Activated CD8-positive, alpha-beta memory T cell treated with anti-CD3 and anti-CD28 coated beads for 36 hours (primary cell): ENCODE results near the gene METTL6. TPM values are rescaled to one million over a fixed set of nuclear protein-coding genes. Genes with fewer than 3 reads are reported as not detected.
"Not testable (repeated sequence)": the region's sequence is repeated elsewhere in the genome, so short reads cannot be mapped to it uniquely, and the experiment has no call there.

Experiments used
- CTCF ChIA-PET: fragments of 350-600 bp; sonication (Branson Sonifier 250); formaldehyde crosslinking; loops from one replicate; lab custom pipeline; 2021; ENCODE audit warnings: antibody characterized with exemption; lab: Charles Lee
- POLR2A ChIA-PET: fragments of 350-600 bp; sonication (Branson Sonifier 250); formaldehyde crosslinking; loops from one replicate; lab custom pipeline; 2021; ENCODE audit warnings: antibody characterized with exemption; lab: Charles Lee
- total RNA-seq, 2 experiments: library from RNA; stranded (reverse); gene quantifications; one replicate each; pipeline ENCODE4 v1.2.3, GENCODE V29; 2021

The METTL6 gene
- total RNA-seq, 2 experiments from 2014 or later = 22.2 to 23.3 TPM

DNA sequence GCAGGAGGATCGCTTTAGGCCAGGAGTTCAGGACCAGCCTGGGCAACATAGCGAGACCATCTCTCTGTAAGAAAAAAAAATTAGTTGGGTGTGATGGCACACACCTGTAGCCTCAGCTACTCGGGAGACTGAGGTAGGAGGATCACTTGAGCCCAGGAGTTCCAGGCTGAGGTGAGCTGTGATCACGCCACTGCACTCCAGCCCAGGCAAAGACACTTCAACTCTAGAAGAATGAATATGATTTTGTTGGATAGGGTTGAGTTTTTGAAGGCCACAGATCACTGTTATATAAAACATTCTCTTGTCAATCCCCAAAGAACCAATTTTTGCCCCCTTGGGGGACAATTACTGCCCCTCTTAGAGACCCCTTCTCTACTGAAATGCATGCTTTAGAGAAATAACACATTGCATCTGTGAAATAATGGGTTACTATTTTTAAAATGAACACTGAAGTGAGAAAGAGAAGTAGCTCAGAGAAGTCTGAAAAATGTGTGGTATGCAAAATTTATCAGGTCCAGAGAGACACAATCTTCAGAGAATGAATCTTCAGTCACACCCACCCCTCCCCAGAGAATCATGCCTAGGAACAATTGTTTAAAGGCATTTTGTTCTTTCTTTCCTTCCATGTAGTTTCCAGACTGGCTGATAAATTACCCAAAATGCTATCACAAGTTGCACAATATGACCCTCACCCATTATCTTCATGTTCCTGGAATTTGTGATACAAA lies 42.7 kb downstream of the METTL6 start:
- CTCF ChIA-PET = interaction anchor here (0.7 to 2.6 kb wide), 4 partner anchors 116 to 182 kb away, joined by 3 to 7 read pairs (median 4); no protein-coding TSS in a partner anchor
- POLR2A ChIA-PET = interaction anchor here (0.7 kb wide), 1 partner anchor 118 kb away, joined by 3 read pairs; no protein-coding TSS in a partner anchor

DNA sequence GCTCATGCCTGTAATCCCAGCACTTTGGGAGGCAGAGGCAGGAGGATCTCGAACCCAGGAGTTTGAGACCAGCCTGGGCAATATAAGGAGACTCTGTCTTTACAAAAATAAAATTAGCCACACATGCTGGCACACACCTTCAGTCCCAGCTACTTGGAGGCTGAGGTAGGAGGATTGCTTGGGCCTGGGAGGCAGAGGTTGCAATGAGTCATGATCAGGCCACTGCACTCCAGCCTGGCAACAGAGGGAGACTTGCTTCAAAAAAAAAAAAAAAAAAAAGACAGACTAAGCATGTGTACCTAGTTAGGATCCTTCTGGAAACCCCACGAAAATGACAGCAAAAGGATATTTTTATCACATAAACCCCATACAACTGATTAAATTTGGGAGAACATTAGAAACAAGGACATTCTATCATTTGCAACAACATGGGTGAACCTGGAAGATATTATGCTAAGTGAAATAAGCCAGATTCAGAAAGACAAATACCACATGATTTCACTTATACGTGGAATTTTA lies 44.9 kb downstream of the METTL6 start:
- CTCF ChIA-PET = no interaction called here
- POLR2A ChIA-PET = no interaction called here

GRCh38 chr3:15380980-15381890 lies 46.1 kb downstream of the METTL6 start:
- ChIA-PET CTCF (interaction anchor here (0.7 to 2.6 kb wide), 4 partner anchors 53 to 115 kb away, joined by 3 to 38 read pairs (median 4); no protein-coding TSS in a partner anchor), POLR2A (no interaction called here)

- ChIA-PET POLR2A (no interaction called here), CTCF (interaction anchor here (0.6 to 2.6 kb wide), 8 partner anchors 15 to 112 kb away, joined by 3 to 38 read pairs (median 4); partner anchors contain the start of gene SH3BP5)
These were observed 49.2 kb downstream of the METTL6 start for GRCh38 chr3:15377961-15378791.

DNA sequence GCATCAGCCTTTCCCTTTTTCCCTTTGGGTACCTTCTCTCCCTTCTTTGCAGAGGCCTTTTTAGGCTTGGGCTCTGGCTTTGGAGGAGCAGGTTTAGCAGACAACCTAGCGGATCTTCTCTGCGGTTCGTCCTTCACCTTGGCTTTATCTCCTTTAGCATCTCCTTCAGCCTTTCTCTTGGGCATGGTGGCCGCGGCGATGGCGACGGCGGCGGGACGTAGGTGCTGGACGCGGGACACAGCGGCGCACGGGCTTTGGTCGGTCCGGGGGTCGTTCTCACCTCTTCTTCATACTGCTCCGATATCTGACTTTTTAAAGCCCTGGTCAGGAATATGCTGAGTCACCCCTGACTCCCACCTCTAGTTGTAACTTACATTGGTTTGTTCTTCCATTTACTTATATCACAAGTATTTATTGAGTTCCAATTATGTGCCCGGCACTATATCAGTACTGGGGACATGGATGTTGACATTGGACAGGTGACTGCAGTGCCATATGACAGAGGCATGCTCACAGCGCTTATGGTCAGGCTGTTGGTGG lies 51.8 kb downstream of the METTL6 start:
- POLR2A ChIA-PET = no interaction called here
- CTCF ChIA-PET = interaction anchor here (0.8 kb wide), 1 partner anchor 108 kb away, joined by 3 read pairs; no protein-coding TSS in a partner anchor

DNA sequence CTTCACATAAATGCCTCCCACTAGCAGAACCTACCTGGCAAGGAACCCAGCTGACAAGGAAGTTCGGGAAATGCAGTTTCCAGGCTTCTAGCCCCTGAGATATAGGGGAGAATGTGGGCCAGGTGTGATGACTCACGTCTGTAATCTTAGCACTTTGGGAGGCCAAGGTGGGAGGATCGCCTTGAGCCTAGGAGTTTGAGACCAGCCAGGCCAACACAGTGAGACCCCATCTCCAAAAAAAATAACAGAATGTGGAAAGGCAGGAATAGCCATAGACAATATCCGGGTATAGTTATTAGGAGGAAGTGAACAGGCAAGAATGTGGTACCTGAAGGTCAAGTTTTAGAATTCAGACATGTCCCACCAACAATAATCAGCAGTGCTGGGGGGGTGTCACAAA lies 54.4 kb downstream of the METTL6 start:
- CTCF ChIA-PET = no interaction called here
- POLR2A ChIA-PET = no interaction called here

DNA sequence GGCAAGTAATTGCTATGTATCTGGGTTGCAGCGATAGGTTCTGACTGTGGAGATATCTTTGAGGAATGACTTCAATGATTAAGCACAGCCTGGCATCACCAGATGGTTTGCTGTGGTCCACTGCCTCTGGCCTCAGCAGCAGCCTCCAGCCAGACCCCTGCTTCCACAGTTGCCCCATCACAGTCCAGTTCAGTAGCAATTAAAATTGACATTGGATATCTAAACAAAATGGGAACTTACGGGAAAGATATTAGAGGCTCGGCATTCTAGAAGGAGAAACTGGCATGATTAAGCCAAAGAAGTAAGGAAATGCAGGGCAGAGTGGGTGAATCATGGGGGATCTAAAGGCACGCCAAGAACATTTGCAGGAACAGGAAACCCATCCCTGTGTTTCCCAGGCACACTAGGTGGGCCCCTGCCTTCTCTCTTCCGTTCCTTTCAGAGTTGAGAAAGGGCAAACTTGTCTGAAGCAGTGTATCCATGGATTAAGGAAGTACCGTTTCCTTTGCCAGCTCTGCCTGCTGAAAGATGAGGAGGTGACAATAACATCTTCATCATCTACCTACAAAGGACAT lies 58.7 kb downstream of the METTL6 start:
- CTCF ChIA-PET = no interaction called here
- POLR2A ChIA-PET = no interaction called here

DNA sequence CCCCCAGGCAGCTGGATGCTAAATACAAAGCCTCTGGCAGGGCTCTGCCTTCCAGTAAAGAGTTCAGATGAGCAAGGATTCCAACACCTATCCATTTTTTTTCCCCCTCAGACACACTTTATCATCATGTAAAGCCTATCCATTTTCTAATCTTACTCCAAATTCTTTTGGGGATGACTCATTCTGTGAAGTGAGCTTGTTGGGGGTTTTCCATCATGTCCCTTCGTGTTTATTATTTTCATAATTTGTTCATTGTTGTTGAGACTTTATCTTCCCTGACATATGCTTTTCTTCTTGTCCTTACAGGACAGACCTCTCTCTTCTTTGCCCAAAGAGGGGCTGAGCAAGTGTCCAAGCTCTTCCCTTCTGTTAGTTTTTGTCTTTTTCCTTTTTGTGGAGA lies 60.3 kb downstream of the METTL6 start:
- ChIA-PET CTCF (interaction anchor here (1.3 kb wide), 1 partner anchor 99 kb away, joined by 5 read pairs; no protein-coding TSS in a partner anchor), POLR2A (interaction anchor here (0.7 kb wide), 1 partner anchor 84 kb away, joined by 3 read pairs; no protein-coding TSS in a partner anchor)

GRCh38 chr3:15364078-15364477 lies 63.3 kb downstream of the METTL6 start:
- CTCF ChIA-PET, POLR2A ChIA-PET: not testable (repeated sequence)

DNA sequence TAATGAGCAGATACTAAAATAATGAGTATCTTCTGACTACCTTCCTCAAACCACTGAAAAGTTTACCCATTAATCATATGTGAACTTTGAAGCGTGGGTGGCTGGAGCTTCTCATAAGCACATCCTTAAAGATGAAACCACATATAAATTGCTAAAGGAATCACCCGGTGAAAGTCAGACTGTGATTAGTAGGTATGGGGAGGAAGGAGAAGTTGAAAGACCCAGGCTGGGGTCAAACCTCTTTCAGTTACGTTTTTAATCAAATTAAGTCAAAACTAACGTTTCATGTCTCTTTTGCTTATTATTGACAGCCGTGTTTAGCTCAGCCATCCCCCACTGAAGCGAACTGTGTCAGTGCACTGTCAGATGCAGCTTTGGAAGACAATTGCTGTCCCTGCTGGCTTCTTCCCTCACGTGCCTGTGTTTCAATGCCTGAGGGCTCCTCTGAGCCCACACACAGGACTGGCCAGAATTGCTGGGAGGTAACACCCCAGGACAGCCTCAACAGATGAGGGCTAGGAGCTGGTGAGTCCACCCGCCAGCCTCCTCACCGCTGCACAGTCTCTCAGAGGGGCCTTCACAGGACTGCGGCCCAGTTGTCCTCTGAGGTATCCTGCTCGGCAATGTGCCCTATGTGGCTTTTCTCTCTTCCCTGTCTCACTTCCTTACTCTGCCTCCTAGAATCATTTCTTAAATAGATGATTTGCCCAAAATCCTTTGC lies 65.7 kb downstream of the METTL6 start:
- ChIA-PET CTCF (interaction anchor here (0.9 to 2.1 kb wide), 8 partner anchors 29 to 92 kb away, joined by 3 to 21 read pairs (median 5); partner anchors contain the start of gene SH3BP5), POLR2A (interaction anchor here (1.0 to 1.7 kb wide), 8 partner anchors 29 to 94 kb away, joined by 3 to 16 read pairs (median 6); partner anchors contain the start of gene SH3BP5)

DNA sequence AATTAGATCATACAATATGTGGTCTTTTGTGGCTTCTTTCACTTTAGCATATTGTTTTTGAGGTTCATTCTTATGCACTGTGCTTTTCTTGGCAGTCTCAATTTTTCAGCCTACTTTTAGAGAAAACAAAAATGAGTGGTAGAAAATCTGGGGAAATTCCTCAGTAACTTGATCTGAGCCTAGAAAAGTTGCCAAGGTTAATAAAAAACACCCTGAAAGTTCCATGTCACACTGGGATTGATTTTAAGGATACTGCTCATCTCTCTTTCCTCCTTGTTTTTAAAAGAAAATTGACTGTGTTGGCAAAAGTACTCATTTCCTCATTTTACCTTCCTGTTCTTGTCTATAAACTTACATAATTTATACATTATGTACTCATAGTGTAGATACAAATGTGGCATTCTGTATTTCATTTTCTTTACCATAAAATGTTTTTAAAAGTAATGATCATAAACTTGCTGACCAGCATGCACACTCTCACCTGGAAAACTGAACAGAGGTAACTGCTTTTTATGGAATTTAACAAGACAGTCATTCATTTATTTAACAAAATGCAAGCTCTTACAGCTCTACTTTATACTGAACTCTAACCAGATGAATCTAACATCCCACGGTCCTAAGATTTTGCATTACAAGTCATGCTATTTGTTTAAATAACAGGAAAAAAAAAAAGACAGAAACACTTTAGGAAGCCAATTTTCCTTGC lies 66.4 kb downstream of the METTL6 start:
- POLR2A ChIA-PET = interaction anchor here (1.1 to 1.7 kb wide), 7 partner anchors 28 to 93 kb away, joined by 3 to 16 read pairs (median 7); partner anchors contain the start of gene SH3BP5
- CTCF ChIA-PET = interaction anchor here (0.9 to 2.1 kb wide), 7 partner anchors 28 to 91 kb away, joined by 3 to 21 read pairs (median 6); partner anchors contain the start of gene SH3BP5

Other genes starting within 250 kb of the METTL6 start
- gene CAPN7, start 221.3 kb downstream of the METTL6 start, total RNA-seq = 10 to 100 TPM; 23.9 to 27.7 TPM
- 1 to 10 TPM; 8.5 to 8.6 TPM for gene SH3BP5, start 95.0 kb downstream of the METTL6 start, total RNA-seq
- gene EAF1, start 54 bp upstream of the METTL6 start, total RNA-seq = 10 to 100 TPM; 23.1 to 23.9 TPM
- under 1 TPM; 0.63 to 0.84 TPM for gene COLQ, start 94.2 kb upstream of the METTL6 start, total RNA-seq
- gene HACL1, start 174.0 kb upstream of the METTL6 start, total RNA-seq = 10 to 100 TPM; 30.7 to 35.6 TPM
- gene BTD, start 174.2 kb upstream of the METTL6 start, total RNA-seq = 1 to 10 TPM; 3.6 to 4.3 TPM